ENCODE results near the gene NTN1.

NTN1 gene

DNA sequence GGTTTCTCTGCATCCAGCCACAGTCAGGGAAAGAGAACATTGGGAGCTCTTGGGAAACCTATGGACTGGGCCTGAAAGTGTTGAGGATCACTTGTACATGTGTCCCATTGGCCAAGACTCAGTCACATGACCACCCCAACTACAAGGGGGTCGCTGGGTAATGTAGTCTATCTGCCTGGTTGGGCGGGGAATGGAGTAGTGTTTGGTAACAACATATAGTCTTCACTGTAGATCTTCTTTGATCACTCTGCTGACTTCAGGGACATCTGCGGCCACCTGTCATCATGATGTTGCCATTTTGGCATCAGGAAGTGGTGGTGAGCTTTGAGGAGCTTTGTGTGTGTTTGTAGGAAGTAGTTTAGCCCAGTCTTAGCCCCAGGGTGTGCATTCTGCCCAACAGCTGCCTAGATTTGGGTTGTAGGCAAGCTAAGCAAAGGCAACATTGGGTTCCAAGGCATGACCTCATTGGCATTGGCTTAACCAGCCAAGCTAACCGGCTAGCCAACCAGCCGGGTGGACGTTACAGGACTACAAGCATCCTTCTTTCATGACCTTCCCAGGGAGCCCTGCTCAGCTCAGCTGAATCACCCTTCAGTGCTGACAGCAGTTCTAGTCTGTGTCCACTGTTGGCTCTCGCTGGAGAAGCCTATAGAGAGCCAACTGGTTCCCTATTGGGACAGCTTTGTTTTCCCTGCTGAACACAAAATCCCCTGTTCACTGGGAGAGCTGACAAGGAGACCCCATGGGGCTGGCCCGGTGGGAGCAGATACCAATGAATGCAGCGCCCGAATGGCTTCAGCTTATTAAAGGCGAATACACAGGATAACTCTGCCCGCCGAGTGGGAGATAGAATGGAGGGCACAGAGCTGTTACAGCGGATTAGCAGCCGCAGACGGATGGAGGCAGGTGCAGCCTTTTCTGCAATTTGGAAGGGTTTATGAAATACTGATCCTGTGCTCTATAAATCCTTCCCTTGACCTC, 178.6 kb downstream of the NTN1 start:
- no peak for DNase-seq (ENCODE audit: low read depth)

DNA sequence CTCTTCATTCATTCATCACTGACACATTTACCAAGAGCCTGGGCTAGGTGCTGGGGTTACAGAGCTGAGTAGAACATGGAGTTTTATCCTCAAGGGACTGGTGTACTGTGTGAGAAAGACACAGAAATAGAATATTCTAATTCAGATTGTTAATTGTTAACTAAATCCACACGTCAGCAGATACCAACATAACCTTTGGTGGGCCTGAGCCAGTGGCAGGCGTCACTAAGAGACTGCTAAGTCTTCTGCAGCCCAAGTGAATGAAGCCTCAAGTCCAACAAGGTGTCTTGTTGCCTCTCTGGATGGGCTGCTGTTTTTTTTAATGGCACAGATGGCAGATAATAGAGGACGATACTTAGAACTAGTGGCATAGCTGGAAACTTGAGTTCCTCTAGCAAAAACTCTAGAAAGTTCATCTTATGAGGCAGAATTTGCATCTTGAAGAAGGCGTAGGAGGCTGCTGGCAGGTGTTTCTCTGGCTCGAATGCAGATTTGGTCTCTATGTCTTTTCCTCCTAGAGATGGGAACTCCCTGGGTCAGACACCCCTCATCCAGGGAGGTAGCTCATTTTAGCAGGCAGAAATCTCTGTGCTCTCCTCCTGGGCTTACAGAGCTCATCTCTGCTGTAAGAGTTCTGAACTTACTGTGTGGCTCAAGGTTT, 179.5 kb downstream of the NTN1 start:
- DNase-seq (ENCODE audit: low read depth) = no peak

- DNase-seq (ENCODE audit: low read depth) = no peak
Measured at GRCh38 chr17:9202532-9202931, 181.2 kb downstream of the NTN1 start.

DNA sequence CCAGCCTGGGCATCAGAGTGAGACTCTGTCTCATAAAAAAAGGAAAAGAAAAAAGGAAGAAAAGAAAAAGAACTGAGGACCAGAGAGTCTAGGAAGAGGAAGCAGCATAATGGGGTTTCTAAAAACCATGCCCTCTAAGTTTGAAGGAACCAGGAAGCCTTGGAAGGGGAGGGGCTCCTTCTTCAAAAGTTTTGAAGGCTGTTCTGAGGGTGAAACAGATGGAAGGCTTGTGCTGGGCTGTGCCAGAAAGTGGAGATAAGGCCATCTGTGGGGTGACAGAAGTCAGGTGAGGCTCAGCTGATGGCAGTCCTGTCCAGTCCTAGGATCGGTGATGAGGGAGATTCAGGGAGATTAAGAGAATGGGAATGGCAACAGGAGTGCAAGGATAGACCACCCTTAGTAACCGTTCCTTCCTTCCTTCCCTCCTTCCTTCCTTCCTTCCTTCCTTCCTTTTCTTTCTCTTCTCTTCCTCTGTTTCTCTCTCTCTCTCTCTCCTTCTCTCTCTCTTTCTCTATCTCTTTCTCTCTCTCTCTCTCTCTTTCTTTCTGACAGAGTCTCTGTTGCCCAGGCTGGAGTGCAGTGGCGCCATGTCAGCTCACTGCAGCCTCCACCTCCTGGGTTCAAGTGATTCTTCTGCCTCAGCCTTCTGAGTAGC, 182.6 kb downstream of the NTN1 start:
- no peak for DNase-seq (ENCODE audit: low read depth)

DNA sequence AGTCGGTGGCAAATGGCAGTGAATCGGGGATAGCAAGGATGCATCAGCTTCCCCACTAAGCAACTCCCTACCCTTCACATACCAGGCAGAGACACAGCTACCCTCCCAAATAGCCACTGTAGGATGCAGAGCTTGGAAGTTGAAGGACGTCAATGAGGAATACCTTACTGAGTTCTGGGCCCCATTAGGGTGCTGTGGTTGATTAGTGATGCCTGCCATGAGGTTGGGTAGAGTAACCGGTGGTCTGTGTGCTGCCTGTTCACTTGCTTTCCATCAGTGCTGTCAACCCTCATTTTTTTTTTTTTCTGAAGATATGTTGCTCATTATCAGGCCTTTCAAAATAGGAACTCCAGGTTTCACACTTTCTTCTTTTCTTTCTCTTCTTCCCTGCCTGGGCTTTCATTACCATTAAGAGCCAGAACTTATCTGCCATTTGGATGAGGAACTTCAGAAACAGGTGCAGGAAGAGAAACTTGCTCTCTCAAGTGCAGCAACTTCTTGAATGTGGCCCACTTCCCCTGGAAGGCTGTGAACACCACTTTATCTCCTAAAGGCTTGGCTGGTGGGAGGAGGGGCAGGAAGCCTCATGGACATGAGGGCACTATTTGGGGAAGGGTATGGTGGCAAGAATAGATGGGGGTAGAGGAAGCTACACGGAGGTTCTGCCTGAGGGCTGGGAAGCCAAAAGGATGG, 183.5 kb downstream of the NTN1 start:
- no peak for DNase-seq (ENCODE audit: low read depth)

DNA sequence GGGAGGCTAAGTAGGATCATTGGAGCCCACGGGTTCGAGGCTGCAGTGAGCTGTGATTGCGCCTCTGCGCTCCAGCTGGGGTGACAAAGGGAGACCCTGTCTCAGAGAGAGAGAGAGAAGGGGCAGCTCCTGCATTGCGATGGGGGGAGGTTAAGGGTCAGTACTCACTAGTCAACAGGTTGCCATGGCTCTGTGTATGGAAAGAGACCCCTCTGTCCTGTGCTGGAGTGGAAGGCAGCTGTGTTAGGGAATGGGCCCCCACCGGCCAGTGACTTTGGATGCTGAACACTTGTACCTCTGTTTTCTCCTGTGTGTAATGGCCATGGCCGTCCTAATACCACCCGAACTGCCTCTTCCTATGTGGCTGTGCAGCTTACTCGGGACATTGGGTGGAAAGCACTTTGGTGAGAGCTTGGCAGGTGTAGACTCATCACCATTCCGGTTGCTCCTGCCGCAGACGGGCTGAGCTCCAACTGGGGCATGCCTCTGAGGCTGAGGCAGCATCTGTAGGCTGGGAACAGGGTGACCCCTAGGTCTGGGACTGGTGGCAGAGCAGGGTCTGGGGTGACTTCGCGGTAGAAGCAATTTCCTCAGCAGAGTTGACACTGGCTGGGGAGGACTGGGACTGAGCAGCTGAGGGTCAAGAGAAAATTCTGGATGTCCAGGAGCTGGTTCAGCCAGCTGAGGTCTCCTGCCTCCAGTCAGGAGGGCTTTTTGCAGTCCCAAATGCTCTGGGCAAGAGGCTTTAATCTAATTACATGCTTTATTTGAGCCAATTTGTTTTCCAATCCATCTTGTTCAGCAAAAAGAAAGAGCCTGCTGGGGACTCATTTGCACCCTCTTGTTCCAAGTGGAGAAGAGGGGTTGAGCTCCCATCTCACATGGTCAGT, 184.5 kb downstream of the NTN1 start:
- no peak for DNase-seq (ENCODE audit: low read depth)

GRCh38 chr17:9206410-9206703, 185.0 kb downstream of the NTN1 start:
- DNase-seq (ENCODE audit: low read depth) = no peak

- DNase-seq (ENCODE audit: low read depth) = no peak
Measured at GRCh38 chr17:9206741-9207332, 185.5 kb downstream of the NTN1 start.

- no peak for DNase-seq (ENCODE audit: low read depth)
Measured at GRCh38 chr17:9208381-9209105, 187.2 kb downstream of the NTN1 start.

GRCh38 chr17:9209347-9209746, 188.0 kb downstream of the NTN1 start:
- DNase-seq (ENCODE audit: low read depth) = no peak

- no peak for DNase-seq (ENCODE audit: low read depth)
Measured at GRCh38 chr17:9209781-9210370, 188.6 kb downstream of the NTN1 start.

GRCh38 chr17:9211133-9211765, 189.9 kb downstream of the NTN1 start:
- no peak for DNase-seq (ENCODE audit: low read depth)

GRCh38 chr17:9212376-9213302, 191.3 kb downstream of the NTN1 start:
- DNase-seq (ENCODE audit: low read depth) = no peak

DNA sequence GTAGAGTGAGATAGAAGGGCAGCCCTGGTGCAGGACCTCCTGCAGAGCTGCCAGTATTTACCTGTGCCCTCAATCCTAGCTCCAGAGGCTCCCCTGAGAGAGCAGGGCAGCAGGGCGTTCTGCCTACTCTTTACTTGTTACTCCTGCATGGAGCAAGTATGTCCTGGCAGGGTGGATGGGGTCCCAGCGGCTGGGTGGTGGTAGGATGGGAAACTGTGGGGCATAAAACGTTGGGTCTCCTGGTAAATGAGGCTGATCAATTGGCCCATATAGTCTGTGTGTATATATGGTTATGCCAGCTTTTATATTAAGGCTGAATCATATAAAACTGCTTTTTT, 192.0 kb downstream of the NTN1 start:
- no peak for DNase-seq (ENCODE audit: low read depth)

- no peak for DNase-seq (ENCODE audit: low read depth)
Measured at GRCh38 chr17:9215465-9215864, 194.2 kb downstream of the NTN1 start.

DNA sequence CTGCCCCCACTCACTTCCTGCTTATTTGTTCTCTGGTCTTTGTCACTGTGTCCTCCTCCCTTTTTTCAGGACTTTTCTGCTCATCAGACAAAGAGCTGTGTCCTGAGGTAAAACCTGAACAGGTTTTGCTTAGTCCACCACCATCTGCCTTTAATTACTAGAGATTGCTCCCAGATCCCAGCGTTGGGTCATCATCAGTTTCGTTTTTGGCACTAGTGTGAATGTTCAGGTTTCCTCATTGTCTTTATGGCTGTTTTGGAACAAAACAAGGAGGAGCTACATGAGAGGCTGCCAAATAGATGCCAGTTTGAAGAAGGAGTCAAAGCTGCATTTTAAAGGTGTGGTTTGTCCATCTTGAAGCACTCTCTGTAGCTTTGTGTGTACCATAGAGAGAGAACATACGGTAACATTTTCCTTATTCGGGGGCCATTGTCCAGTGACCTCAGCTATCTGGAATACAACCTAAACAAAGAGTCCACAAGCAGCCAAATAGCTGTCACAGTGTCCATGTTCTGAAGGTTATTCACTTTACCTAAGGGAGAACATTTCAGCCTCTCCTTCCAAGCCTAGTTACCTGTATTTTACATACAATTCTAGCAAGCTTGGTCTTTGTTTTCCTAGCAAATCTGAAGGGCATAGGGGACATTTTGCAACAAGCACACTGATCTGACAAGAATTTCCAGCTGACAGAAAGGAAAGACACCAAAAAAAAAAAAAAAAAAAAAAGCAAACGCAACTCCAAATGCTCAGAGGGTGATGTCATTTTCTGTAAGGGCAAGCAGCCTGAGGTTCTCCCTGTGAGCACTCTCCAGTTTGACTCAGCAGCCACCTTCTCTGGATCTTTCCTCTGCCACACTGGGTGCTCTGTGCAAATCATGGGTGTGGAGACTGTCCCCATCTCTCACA, 196.1 kb downstream of the NTN1 start:
- no peak for DNase-seq (ENCODE audit: low read depth)

DNA sequence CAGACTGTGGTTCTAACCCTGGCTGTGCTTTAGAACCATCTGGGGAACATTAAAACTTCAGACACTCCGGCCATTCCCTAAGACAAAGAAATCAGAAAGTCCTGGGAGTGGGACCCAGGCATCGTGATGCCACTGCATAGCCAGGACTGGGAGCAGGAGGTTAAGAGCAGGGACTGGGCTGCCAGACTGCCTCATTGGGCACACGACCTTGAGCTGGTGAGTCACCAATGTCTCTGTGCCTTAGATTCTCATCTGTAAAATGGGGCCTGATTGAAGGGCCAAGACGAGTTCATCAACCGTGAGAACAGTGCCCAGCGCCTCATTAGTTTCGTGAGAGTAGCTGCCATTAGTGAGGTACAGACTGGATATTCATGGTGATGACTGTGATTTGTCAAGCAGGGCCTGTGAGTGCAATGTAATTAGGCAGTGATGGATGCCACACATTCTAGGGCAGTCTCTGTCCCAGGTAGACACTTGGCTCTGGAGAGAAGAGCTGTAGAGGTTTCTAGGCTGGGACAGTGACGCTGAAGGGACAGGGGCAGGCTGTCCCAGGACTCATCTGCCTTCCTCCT, 196.8 kb downstream of the NTN1 start:
- DNase-seq (ENCODE audit: low read depth) = no peak

Measured in stimulated activated CD8-positive, alpha-beta memory T cell treated with anti-CD3 and anti-CD28 coated beads, Interleukin-12 subunit alpha, Interleukin-12 subunit beta, amount 100 ng/mL, for 4 hours (primary cell).